Neural progenitor cell (in vitro differentiated cells): ENCODE measurements around the gene SMIM35.

Experiments used
- CTCF ChIP-seq: fragments of 200-600 bp; sonication (generic); IDR thresholded peaks from 2 replicates; pipeline ENCODE4 v1.5.1; 2017; ENCODE audit warnings: antibody characterized with exemption, mild to moderate bottlenecking
- EZH2 ChIP-seq: fragments of 200-600 bp; sonication (generic); IDR thresholded peaks from 2 replicates; pipeline ENCODE4 v1.6.1; 2017; ENCODE audit warnings: antibody characterized with exemption, mild to moderate bottlenecking, moderate library complexity
- EZH2phosphoT487 ChIP-seq: fragments of 200-600 bp; sonication (generic); IDR thresholded peaks from 2 replicates; pipeline ENCODE4 v1.6.1; 2017; ENCODE audit warnings: antibody characterized with exemption

DNA sequence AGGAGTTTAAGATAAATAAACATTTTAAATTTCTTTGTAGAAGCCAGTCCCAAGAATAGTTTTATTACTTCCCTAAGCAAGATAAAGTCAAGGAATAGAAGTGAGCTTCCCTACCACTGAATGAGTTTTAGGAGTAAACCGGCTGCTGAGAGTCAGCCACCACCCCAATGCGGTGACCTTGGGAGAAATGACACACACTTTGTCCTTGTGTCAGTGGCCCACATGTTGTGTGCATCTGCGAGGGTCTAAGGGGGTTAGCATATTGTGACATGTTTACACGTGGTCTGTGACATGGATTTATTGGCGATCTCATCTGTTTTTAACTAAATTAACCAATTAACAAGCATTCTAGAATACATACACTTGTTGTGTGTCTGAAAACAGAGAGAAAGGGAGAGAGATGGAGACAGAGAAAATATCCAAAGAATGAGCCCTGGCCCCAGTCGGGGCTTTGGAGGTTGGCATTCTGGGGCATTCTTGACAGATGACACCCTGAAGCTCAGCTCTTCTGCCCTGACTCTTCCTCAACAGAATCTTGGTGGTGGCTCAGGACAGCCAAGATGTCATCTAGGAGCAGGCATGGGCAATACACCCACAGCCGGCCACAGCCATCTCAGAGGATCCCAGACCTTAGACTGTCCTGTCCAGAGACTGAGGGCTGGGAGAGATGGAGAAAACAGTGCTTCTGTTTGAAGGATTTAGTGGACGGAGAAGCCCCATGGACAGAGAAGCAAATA is 39.6 kb downstream of the SMIM35 start:
- TF ChIP-seq CTCF (no peak), EZH2 (no peak), EZH2phosphoT487 (no peak)
